SU-DHL-6 (cell line): Measurements from ENCODE around the gene SIRT7.

Experiments
- CTCF ChIP-seq: fragments of 200-600 bp; sonication (generic); IDR thresholded peaks from one replicate; pipeline ENCODE4 v1.5.1; 2017; ENCODE audit warnings: antibody characterized with exemption, mild to moderate bottlenecking, low read length, moderate library complexity; ENCODE audit not compliant: insufficient read depth, poor library complexity, severe bottlenecking
- EZH2phosphoT487 ChIP-seq: fragments of 200-600 bp; sonication (generic), shearing (Covaris generic); conservative IDR thresholded peaks from 2 replicates; pipeline ENCODE4 v1.6.1; 2018; ENCODE audit warnings: mild to moderate bottlenecking, antibody characterized with exemption, low read length, moderate library complexity, mixed read lengths

GRCh38 chr17:81920612-81921536 lies 2.9 kb upstream of the SIRT7 start:
- TF ChIP-seq CTCF, result no peak
- TF ChIP-seq EZH2phosphoT487, result no peak
